Smooth muscle cell (in vitro differentiated cells): ENCODE results near the gene LRRC58. TPM values are rescaled to one million over a fixed set of nuclear protein-coding genes. Genes with fewer than 3 reads are reported as not detected.
"Not testable (repeated sequence)": the region's sequence is repeated elsewhere in the genome, so short reads cannot be mapped to it uniquely, and the experiment has no call there.

ENCODE experiments used
- DNase-seq: peaks from one replicate; lab custom pipeline; 2025; ENCODE audit not compliant: unreplicated experiment; lab: John Stamatoyannopoulos, UW
- H2AFZ ChIP-seq: fragments of 200-600 bp; sonication (generic); 2 replicates; pipeline ENCODE4 v1.6.0; 2016; ENCODE audit warnings: antibody characterized with exemption, low read depth, mild to moderate bottlenecking
- H3F3A ChIP-seq: fragments of 200-600 bp; sonication (generic); 2 replicates; pipeline ENCODE4 v1.6.0; 2017; ENCODE audit warnings: antibody characterized with exemption, low read depth
- H3K27ac ChIP-seq: fragments of 200-600 bp; sonication (generic); 2 replicates; pipeline ENCODE4 v1.5.1; 2016; ENCODE audit warnings: low read depth, mild to moderate bottlenecking
- H3K27me3 ChIP-seq: fragments of 200-600 bp; sonication (generic); 2 replicates; pipeline ENCODE4 v1.6.1; 2016; ENCODE audit warnings: low read depth, mild to moderate bottlenecking
- H3K36me3 ChIP-seq: fragments of 200-600 bp; sonication (generic); 2 replicates; pipeline ENCODE4 v1.5.1; 2016; ENCODE audit warnings: low read depth
- H3K4me1 ChIP-seq: fragments of 200-600 bp; sonication (generic); 2 replicates; pipeline ENCODE4 v1.5.1; 2016; ENCODE audit warnings: low read depth
- H3K4me2 ChIP-seq: fragments of 200-600 bp; sonication (generic); 2 replicates; pipeline ENCODE4 v1.6.0; 2016; ENCODE audit warnings: mild to moderate bottlenecking
- H3K4me3 ChIP-seq: fragments of 200-600 bp; sonication (generic); 2 replicates; pipeline ENCODE4 v1.5.1; 2016; ENCODE audit warnings: mild to moderate bottlenecking
- H3K79me2 ChIP-seq: fragments of 200-600 bp; sonication (generic); 2 replicates; pipeline ENCODE4 v1.6.0; 2016; ENCODE audit warnings: low read depth, mild to moderate bottlenecking
- H3K9ac ChIP-seq: fragments of 200-600 bp; sonication (generic); 2 replicates; pipeline ENCODE4 v1.6.0; 2016; ENCODE audit warnings: low read depth
- H3K9me3 ChIP-seq: fragments of 200-600 bp; sonication (generic); replicated peaks from 2 replicates; pipeline ENCODE4 v1.5.1; 2016; ENCODE audit warnings: low read depth
- H4K20me1 ChIP-seq: fragments of 200-600 bp; sonication (generic); 2 replicates; pipeline ENCODE4 v1.6.0; 2016; ENCODE audit warnings: low read depth
- WGBS: methylation state at CpG from one replicate; pipeline ENCODE4 v1.1.7; 2016; ENCODE audit warnings: low lambda C conversion rate; 5-methylcytosine and 5-hydroxymethylcytosine counted together
- polyA plus RNA-seq: library from polyadenylated mRNA; unstranded; fragments of >200 nt; fragmentation: Nextera tagmentation; extraction: Ambion mirVana; gene quantifications from 2 replicates; pipeline ENCODE4 v1.2.1, GENCODE V29; 2016
- total RNA-seq: library from RNA; depleted of rRNA; stranded (reverse); fragments of >200 nt; gene quantifications from 2 replicates; pipeline ENCODE4 v1.2.3, GENCODE V29; 2014
- TF ChIP-seq, protein P1 (sequence below): fragments of 200-600 bp; sonication (generic); IDR thresholded peaks from 2 replicates; pipeline ENCODE4 v1.5.1; 2017; ENCODE audit warnings: borderline replicate concordance, mild to moderate bottlenecking, antibody characterized with exemption; ENCODE audit not compliant: insufficient read depth, poor library complexity, severe bottlenecking

The LRRC58 gene
- total and polyA plus RNA-seq, 2 experiments from 2014 or later = 6.4 to 20.4 TPM

DNA sequence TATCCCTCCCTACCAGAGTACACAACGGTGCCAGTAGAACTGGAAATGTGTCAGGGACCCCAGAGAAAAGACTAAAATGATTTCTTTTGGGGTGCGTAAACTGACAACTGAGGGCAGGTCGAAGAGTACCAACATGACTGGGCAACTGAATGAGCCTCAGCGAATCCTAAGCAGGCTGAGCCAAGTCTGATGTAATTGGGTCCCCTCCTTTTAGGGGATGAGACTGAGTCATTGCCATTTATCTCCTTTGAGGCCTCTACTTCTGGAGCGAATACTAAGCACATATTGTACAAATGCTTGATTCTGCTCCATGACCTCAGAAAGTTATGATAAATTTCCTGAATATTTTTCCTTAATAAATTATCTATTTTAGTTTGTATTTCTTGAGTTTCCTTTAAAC lies 46.8 kb downstream of the LRRC58 start:
- Histone ChIP-seq H3K4me1 (no peaks in the 10 kb centered on the region), H3K27ac (no peak overlapping the region), H3K9me3 (no peaks in the 10 kb centered on the region), H4K20me1 (no peaks in the 10 kb centered on the region), H3F3A (no peaks in the 10 kb centered on the region), H3K36me3 (no peaks in the 10 kb centered on the region), H3K9ac (no peak overlapping the region), H2AFZ (no peak overlapping the region), H3K4me2 (no peak overlapping the region), H3K27me3 (no peaks in the 10 kb centered on the region), H3K4me3 (no peak overlapping the region), H3K79me2 (no peaks in the 10 kb centered on the region)
- no peak for DNase-seq
- 86% methylated on average over 5 of the region's 5 CpGs for WGBS
- TF ChIP-seq, protein P1, sequence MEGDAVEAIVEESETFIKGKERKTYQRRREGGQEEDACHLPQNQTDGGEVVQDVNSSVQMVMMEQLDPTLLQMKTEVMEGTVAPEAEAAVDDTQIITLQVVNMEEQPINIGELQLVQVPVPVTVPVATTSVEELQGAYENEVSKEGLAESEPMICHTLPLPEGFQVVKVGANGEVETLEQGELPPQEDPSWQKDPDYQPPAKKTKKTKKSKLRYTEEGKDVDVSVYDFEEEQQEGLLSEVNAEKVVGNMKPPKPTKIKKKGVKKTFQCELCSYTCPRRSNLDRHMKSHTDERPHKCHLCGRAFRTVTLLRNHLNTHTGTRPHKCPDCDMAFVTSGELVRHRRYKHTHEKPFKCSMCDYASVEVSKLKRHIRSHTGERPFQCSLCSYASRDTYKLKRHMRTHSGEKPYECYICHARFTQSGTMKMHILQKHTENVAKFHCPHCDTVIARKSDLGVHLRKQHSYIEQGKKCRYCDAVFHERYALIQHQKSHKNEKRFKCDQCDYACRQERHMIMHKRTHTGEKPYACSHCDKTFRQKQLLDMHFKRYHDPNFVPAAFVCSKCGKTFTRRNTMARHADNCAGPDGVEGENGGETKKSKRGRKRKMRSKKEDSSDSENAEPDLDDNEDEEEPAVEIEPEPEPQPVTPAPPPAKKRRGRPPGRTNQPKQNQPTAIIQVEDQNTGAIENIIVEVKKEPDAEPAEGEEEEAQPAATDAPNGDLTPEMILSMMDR = no peak

DNA sequence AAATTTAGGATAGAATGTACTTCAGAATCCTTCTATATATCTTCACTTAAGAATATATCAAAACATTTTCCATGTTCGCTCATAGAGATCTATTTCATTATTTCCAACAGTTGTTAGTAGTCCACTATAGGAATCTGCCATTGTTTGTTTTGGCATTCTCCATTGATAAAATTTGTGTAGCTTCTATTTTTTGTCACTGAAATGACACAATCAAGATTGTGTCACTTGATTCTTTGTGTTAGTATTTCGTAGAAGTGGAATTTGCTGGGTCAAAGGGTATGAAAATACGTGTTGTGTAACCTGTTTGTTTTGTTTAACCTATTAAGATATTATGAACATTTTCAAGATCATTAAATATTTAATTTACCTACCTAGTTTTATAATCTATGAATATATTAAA lies 48.2 kb downstream of the LRRC58 start:
- no peaks in the 10 kb centered on the region for H3K36me3 ChIP-seq
- TF ChIP-seq, protein P1 = no peak
- 92% methylated on average over 3 of the region's 3 CpGs for WGBS

DNA sequence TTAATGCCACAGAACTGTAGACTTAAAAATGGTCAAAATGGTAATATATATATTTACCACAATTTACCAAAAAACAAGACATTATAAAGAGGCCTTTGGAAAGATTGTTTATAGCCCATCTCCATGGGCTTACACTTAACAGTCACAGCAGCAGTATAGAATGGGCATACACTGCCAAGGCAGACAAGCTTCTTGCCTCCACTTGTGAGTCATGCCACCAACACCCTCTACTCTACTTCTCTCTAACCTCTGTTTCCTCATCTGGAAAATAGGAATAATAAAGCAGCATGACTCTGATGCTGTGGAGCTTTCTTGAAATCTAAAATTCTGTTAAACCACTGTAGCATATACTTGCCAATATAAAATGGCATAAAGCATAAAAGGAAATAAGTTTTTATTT lies 49.8 kb downstream of the LRRC58 start:
- H3K9ac ChIP-seq = no peak overlapping the region
- H3K4me1 ChIP-seq = no peaks in the 10 kb centered on the region
- H3K36me3 ChIP-seq = no peaks in the 10 kb centered on the region
- no peak overlapping the region for H3K4me3 ChIP-seq
- H4K20me1 ChIP-seq = no peaks in the 10 kb centered on the region
- H2AFZ ChIP-seq = no peak overlapping the region
- H3K9me3 ChIP-seq = no peaks in the 10 kb centered on the region
- no peak overlapping the region for H3K4me2 ChIP-seq
- DNase-seq = no peak
- H3K27me3 ChIP-seq = no peaks in the 10 kb centered on the region
- no peak overlapping the region for H3K27ac ChIP-seq
- TF ChIP-seq, protein P1 = no peak
- no peaks in the 10 kb centered on the region for H3K79me2 ChIP-seq
- H3F3A ChIP-seq = no peaks in the 10 kb centered on the region

More for the DNA sequence above, 48.2 kb downstream of the LRRC58 start:
- no peaks in the 10 kb centered on the region for H4K20me1 ChIP-seq
- no peak overlapping the region for H3K4me2 ChIP-seq
- H3K79me2 ChIP-seq = no peaks in the 10 kb centered on the region
- DNase-seq = no peak
- H3K27ac ChIP-seq = no peak overlapping the region
- no peaks in the 10 kb centered on the region for H3K4me1 ChIP-seq
- H3F3A ChIP-seq = no peaks in the 10 kb centered on the region
- H3K9ac ChIP-seq = no peak overlapping the region
- no peak overlapping the region for H2AFZ ChIP-seq
- H3K9me3 ChIP-seq = no peaks in the 10 kb centered on the region
- H3K27me3 ChIP-seq = no peaks in the 10 kb centered on the region
- H3K4me3 ChIP-seq = no peak overlapping the region

DNA sequence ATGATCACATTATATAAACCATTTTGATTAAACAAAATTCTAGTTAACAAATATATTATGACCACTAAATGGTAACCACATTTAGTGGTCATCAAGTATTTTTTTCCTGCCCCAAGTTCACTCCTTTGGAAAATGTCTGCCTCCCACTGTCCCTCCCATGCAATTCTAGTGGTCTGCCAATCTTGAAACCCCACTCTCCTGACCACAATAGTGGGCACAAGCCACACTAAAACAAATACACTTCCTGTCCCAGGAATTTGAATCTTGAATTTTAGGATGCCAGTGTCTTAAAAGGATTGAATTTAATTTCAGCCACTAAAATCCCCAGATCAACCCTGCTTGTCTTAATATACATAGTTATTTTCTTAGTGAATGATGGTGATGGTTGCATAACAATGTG lies 50.2 kb downstream of the LRRC58 start:
- no peaks in the 10 kb centered on the region for H3K27me3 ChIP-seq
- no peaks in the 10 kb centered on the region for H3K36me3 ChIP-seq
- H3K4me1 ChIP-seq = no peaks in the 10 kb centered on the region
- no peak overlapping the region for H2AFZ ChIP-seq
- no peaks in the 10 kb centered on the region for H3K79me2 ChIP-seq
- no peak for DNase-seq
- no peaks in the 10 kb centered on the region for H4K20me1 ChIP-seq
- no peaks in the 10 kb centered on the region for H3F3A ChIP-seq
- TF ChIP-seq, protein P1 = no peak
- no peak overlapping the region for H3K4me3 ChIP-seq
- H3K27ac ChIP-seq = no peak overlapping the region
- H3K4me2 ChIP-seq = no peak overlapping the region
- H3K9me3 ChIP-seq = no peaks in the 10 kb centered on the region
- H3K9ac ChIP-seq = no peak overlapping the region

DNA sequence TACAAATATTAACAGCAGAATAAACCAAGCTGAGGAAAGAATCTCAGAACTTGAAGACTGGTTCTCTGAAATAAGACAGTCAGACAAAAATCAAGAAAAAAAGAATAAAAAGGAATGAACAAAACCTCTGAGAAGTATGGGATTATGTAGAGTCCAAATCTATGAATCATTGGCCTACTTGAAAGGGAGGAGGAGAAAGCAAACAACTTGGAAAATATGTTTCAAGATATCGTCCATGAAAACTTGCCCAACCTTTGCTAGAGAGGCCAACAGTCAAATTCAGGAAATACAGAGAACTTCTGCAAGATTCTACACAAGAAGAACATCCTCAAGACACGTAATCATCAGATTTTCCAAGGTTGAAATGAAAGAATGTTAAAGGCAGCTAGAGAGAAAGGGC lies 57.6 kb downstream of the LRRC58 start:
- H3K36me3 ChIP-seq, H4K20me1 ChIP-seq, H3K4me1 ChIP-seq, H3K4me3 ChIP-seq, H3K27ac ChIP-seq, H3K4me2 ChIP-seq, DNase-seq, H3K79me2 ChIP-seq, H3K27me3 ChIP-seq, H3F3A ChIP-seq, H2AFZ ChIP-seq, H3K9ac ChIP-seq: not testable (repeated sequence)
- WGBS = 57% methylated on average over 2 of the region's 2 CpGs
- peaks cover 11% of the 10 kb centered on the region for H3K9me3 ChIP-seq
